SK-N-SH (cell line): ENCODE measurements around the gene STARD3.

ENCODE experiments used
- CTCF ChIP-seq: fragments of 200-600 bp; sonication (generic); IDR thresholded peaks from 2 replicates; pipeline ENCODE4 v1.6.1; 2017; ENCODE audit warnings: antibody characterized with exemption, mild to moderate bottlenecking, moderate library complexity
- IRF3 ChIP-seq: fragments of 150-350 bp; IDR thresholded peaks from 2 replicates; pipeline ENCODE4 v1.6.1; 2016; ENCODE audit warnings: mild to moderate bottlenecking, low read depth, low read length
- JUND ChIP-seq: IDR thresholded peaks from 2 replicates; pipeline ENCODE4 v1.4.0; 2012
- REST ChIP-seq: IDR thresholded peaks from 2 replicates; pipeline ENCODE4 v1.6.1; 2012; ENCODE audit warnings: mild to moderate bottlenecking, low read depth, low read length, moderate library complexity
- TCF12 ChIP-seq: IDR thresholded peaks from 2 replicates; pipeline ENCODE4 v1.4.0; 2012

- TF ChIP-seq REST (0 out of 2 replicates have a peak, but pooled peaks have one; percentile 9), JUND (no peak), IRF3 (no peak), TCF12 (no peak), CTCF (no peak)
Measured at GRCh38 chr17:39617446-39618245, 19.3 kb upstream of the STARD3 start.
